Measurements from ENCODE around the gene SYNE2.

- TF ChIP-seq CTCF (IDR thresholded peaks at IDR 0.05; ENCODE audit: extremely low read depth in 1 of 2, insufficient read depth in 1 of 2, low read depth in 1 of 2, low read length in 2 of 2) (peak; percentile 53 to 56), EZH2 (IDR thresholded peaks at IDR 0.05; ENCODE audit: borderline replicate concordance, low read depth, low read length, severe bottlenecking) (no peak), POLR2A (IDR thresholded peaks at IDR 0.05; ENCODE audit: low read depth, low read length) (no peak), POLR2AphosphoS5 (IDR thresholded peaks at IDR 0.05; ENCODE audit: insufficient read depth, low read depth, low read length) (no peak), MAX (IDR thresholded peaks at IDR 0.05; ENCODE audit: insufficient read depth, insufficient read length) (no peak), JUN (IDR thresholded peaks at IDR 0.05; ENCODE audit: borderline replicate concordance, insufficient read depth, insufficient read length, low read depth) (no peak), MYC (IDR thresholded peaks at IDR 0.05; ENCODE audit: low read depth, low read length) (no peak), FOS (IDR thresholded peaks at IDR 0.05; ENCODE audit: borderline replicate concordance, insufficient read depth, low read length) (no peak), GATA2 (IDR thresholded peaks at IDR 0.05; ENCODE audit: insufficient read depth, insufficient read length, low read depth, low read length) (no peak)
These were observed 207.9 kb downstream of the SYNE2 start for GRCh38 chr14:64060648-64061096.

Measured in endothelial cell of umbilical vein (primary cell).